ENCODE measurements around the gene FGFR2. TPM values are rescaled to one million over a fixed set of nuclear protein-coding genes. Genes with fewer than 3 reads are reported as not detected.

The FGFR2 gene
- total RNA-seq, 1 donor from 2014 or later: 4.4 TPM

- H3K27me3 ChIP-seq: no peaks in the 10 kb centered on the region
- no peaks in the 10 kb centered on the region for H3K9me3 ChIP-seq
- no peak for DNase-seq (ENCODE audit: low spot score in 2 of 2)
- no peak for TF ChIP-seq CTCF (IDR thresholded peaks at IDR 0.05)
- H3K4me3 ChIP-seq: no peak overlapping the region
- no peaks in the 10 kb centered on the region for H3K4me1 ChIP-seq
- intact Hi-C loops (cut with DNase I): no loop called here
- no peaks in the 10 kb centered on the region for H3K36me3 ChIP-seq
- no peak overlapping the region for H3K27ac ChIP-seq
Observed at GRCh38 chr10:121519901-121520493, 78.2 kb downstream of the FGFR2 start.

GRCh38 chr10:121519411-121519810, 78.8 kb downstream of the FGFR2 start:
- no peaks in the 10 kb centered on the region for H3K27me3 ChIP-seq
- H3K4me3 ChIP-seq: no peak overlapping the region
- DNase-seq (ENCODE audit: low spot score in 2 of 2): no peak
- H3K36me3 ChIP-seq: no peaks in the 10 kb centered on the region
- no peak for TF ChIP-seq CTCF (IDR thresholded peaks at IDR 0.05)
- intact Hi-C loops (cut with DNase I): no loop called here
- no peaks in the 10 kb centered on the region for H3K9me3 ChIP-seq
- no peaks in the 10 kb centered on the region for H3K4me1 ChIP-seq
- no peak overlapping the region for H3K27ac ChIP-seq

- DNase-seq (ENCODE audit: low spot score in 2 of 2): no peak
- TF ChIP-seq CTCF (IDR thresholded peaks at IDR 0.05): no peak
- intact Hi-C loops (cut with DNase I): no loop called here
- H3K4me3 ChIP-seq: no peak overlapping the region
- H3K9me3 ChIP-seq: no peaks in the 10 kb centered on the region
- H3K27ac ChIP-seq: no peak overlapping the region
- H3K36me3 ChIP-seq: no peaks in the 10 kb centered on the region
- H3K27me3 ChIP-seq: no peaks in the 10 kb centered on the region
- H3K4me1 ChIP-seq: no peaks in the 10 kb centered on the region
Observed at GRCh38 chr10:121518333-121518732, 79.9 kb downstream of the FGFR2 start.

- H3K4me1 ChIP-seq: no peaks in the 10 kb centered on the region
- intact Hi-C loops (cut with DNase I): no loop called here
- no peaks in the 10 kb centered on the region for H3K27me3 ChIP-seq
- H3K27ac ChIP-seq: no peak overlapping the region
- DNase-seq (ENCODE audit: low spot score in 2 of 2): no peak
- no peak overlapping the region for H3K4me3 ChIP-seq
- no peak for TF ChIP-seq CTCF (IDR thresholded peaks at IDR 0.05)
- no peaks in the 10 kb centered on the region for H3K9me3 ChIP-seq
- H3K36me3 ChIP-seq: no peaks in the 10 kb centered on the region
Observed at GRCh38 chr10:121516093-121516865, 82.0 kb downstream of the FGFR2 start.

- no peak overlapping the region for H3K27ac ChIP-seq
- no peaks in the 10 kb centered on the region for H3K27me3 ChIP-seq
- TF ChIP-seq CTCF (IDR thresholded peaks at IDR 0.05): no peak
- H3K4me3 ChIP-seq: no peak overlapping the region
- intact Hi-C loops (cut with DNase I): no loop called here
- DNase-seq (ENCODE audit: low spot score in 2 of 2): no peak
- no peaks in the 10 kb centered on the region for H3K9me3 ChIP-seq
- H3K4me1 ChIP-seq: no peaks in the 10 kb centered on the region
- H3K36me3 ChIP-seq: no peaks in the 10 kb centered on the region
Observed at GRCh38 chr10:121514141-121514865, 83.9 kb downstream of the FGFR2 start.

All from ascending aorta (tissue), 2 donors.